WTC11 (cell line): ENCODE data around the gene SCAF4.

Experiments used
- CREB1 ChIP-seq: sonication (generic); formaldehyde crosslinking; IDR thresholded peaks from 2 replicates; pipeline ENCODE4 v1.8.0; 2023; ENCODE audit warnings: mild to moderate bottlenecking, missing genetic modification reagents
- CREM ChIP-seq: sonication (generic); formaldehyde crosslinking; IDR thresholded peaks from 2 replicates; pipeline ENCODE4 v1.8.1; 2022; ENCODE audit warnings: mild to moderate bottlenecking, missing genetic modification reagents, moderate library complexity
- ELF4 ChIP-seq: sonication (generic); formaldehyde crosslinking; IDR thresholded peaks from 2 replicates; pipeline ENCODE4 v1.8.1; 2022; ENCODE audit warnings: low read depth, mild to moderate bottlenecking, moderate library complexity, missing genetic modification reagents
- ETV6 ChIP-seq: sonication (generic); formaldehyde crosslinking; IDR thresholded peaks from 2 replicates; pipeline ENCODE4 v1.8.1; 2022; ENCODE audit warnings: mild to moderate bottlenecking, missing genetic modification reagents
- NFYB ChIP-seq: sonication (generic); formaldehyde crosslinking; conservative IDR thresholded peaks from 2 replicates; pipeline ENCODE4 v1.8.0; 2022; ENCODE audit warnings: low read depth, missing genetic modification reagents
- NR2C2 ChIP-seq: sonication (generic); formaldehyde crosslinking; IDR thresholded peaks from 2 replicates; pipeline ENCODE4 v1.8.0; 2022; ENCODE audit warnings: mild to moderate bottlenecking, missing genetic modification reagents
- TF ChIP-seq, protein P1 (sequence below): fragments of 200-600 bp; IDR thresholded peaks from 2 replicates; pipeline ENCODE4 v1.8.0; 2022; ENCODE audit warnings: antibody characterized with exemption
- TF ChIP-seq, protein P2 (sequence below): sonication (generic); formaldehyde crosslinking; IDR thresholded peaks from 2 replicates; pipeline ENCODE4 v1.8.1; 2022; ENCODE audit warnings: low read depth, mild to moderate bottlenecking, moderate library complexity, missing genetic modification reagents, borderline replicate concordance
- TF ChIP-seq, protein P3 (sequence below): sonication (generic); formaldehyde crosslinking; IDR thresholded peaks from 2 replicates; pipeline ENCODE4 v1.8.1; 2022; ENCODE audit warnings: mild to moderate bottlenecking, moderate library complexity, missing genetic modification reagents
- TF ChIP-seq, protein P4 (sequence below): sonication (generic); formaldehyde crosslinking; IDR thresholded peaks from 2 replicates; pipeline ENCODE4 v1.8.1; 2023; ENCODE audit warnings: mild to moderate bottlenecking, missing genetic modification reagents, moderate library complexity

DNA sequence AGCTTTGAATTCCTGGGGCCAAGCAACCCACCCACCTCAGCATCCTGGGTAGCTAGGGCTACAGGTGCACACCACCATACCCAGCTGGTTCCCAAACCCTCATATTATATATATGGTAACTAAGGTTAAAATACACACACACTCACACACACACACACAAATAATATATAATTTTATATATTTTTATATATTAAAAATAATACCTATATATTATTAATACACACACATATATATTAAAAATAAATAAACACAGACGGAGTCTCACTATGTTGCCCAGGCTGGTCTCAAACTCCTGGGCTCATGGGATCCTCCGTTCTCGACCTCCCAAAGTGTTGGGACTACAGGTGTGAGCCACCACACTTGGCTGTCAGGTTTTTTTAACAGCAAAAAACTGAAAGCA lies 31.9 kb downstream of the SCAF4 start:
- TF ChIP-seq, protein P1, sequence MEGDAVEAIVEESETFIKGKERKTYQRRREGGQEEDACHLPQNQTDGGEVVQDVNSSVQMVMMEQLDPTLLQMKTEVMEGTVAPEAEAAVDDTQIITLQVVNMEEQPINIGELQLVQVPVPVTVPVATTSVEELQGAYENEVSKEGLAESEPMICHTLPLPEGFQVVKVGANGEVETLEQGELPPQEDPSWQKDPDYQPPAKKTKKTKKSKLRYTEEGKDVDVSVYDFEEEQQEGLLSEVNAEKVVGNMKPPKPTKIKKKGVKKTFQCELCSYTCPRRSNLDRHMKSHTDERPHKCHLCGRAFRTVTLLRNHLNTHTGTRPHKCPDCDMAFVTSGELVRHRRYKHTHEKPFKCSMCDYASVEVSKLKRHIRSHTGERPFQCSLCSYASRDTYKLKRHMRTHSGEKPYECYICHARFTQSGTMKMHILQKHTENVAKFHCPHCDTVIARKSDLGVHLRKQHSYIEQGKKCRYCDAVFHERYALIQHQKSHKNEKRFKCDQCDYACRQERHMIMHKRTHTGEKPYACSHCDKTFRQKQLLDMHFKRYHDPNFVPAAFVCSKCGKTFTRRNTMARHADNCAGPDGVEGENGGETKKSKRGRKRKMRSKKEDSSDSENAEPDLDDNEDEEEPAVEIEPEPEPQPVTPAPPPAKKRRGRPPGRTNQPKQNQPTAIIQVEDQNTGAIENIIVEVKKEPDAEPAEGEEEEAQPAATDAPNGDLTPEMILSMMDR = no peak
- TF ChIP-seq, protein P2, sequence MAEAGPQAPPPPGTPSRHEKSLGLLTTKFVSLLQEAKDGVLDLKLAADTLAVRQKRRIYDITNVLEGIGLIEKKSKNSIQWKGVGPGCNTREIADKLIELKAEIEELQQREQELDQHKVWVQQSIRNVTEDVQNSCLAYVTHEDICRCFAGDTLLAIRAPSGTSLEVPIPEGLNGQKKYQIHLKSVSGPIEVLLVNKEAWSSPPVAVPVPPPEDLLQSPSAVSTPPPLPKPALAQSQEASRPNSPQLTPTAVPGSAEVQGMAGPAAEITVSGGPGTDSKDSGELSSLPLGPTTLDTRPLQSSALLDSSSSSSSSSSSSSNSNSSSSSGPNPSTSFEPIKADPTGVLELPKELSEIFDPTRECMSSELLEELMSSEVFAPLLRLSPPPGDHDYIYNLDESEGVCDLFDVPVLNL (CRISPR knock-in tag) = no peak
- TF ChIP-seq NFYB = no peak
- TF ChIP-seq ETV6 (CRISPR knock-in tag) = no peak
- TF ChIP-seq ELF4 = no peak
- TF ChIP-seq NR2C2 = no peak
- no peak for TF ChIP-seq CREB1 (CRISPR knock-in tag)
- no peak for TF ChIP-seq CREM
- TF ChIP-seq, protein P3, sequence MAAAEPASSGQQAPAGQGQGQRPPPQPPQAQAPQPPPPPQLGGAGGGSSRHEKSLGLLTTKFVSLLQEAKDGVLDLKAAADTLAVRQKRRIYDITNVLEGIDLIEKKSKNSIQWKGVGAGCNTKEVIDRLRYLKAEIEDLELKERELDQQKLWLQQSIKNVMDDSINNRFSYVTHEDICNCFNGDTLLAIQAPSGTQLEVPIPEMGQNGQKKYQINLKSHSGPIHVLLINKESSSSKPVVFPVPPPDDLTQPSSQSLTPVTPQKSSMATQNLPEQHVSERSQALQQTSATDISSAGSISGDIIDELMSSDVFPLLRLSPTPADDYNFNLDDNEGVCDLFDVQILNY (CRISPR knock-in tag) = no peak
- TF ChIP-seq, protein P4, sequence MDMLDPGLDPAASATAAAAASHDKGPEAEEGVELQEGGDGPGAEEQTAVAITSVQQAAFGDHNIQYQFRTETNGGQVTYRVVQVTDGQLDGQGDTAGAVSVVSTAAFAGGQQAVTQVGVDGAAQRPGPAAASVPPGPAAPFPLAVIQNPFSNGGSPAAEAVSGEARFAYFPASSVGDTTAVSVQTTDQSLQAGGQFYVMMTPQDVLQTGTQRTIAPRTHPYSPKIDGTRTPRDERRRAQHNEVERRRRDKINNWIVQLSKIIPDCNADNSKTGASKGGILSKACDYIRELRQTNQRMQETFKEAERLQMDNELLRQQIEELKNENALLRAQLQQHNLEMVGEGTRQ (CRISPR knock-in tag) = no peak
